ENCODE measurements around the gene PDE11A.
"Not testable (repeated sequence)": the region's sequence is repeated elsewhere in the genome, so short reads cannot be mapped to it uniquely, and the experiment has no call there.

The PDE11A gene

GRCh38 chr2:178074123-178075005 lies 1.8 kb upstream of the PDE11A start:
- DNase-seq: no peak

GRCh38 chr2:178072000-178072382 lies 586 bp downstream of the PDE11A start:
- DNase-seq: no peak

GRCh38 chr2:178070824-178071223 lies 1.8 kb downstream of the PDE11A start:
- DNase-seq: no peak

- no peak for DNase-seq
Observed at GRCh38 chr2:178069551-178069950, 3.0 kb downstream of the PDE11A start.

- DNase-seq: no peak
Observed at GRCh38 chr2:178068823-178069454, 3.6 kb downstream of the PDE11A start.

DNA sequence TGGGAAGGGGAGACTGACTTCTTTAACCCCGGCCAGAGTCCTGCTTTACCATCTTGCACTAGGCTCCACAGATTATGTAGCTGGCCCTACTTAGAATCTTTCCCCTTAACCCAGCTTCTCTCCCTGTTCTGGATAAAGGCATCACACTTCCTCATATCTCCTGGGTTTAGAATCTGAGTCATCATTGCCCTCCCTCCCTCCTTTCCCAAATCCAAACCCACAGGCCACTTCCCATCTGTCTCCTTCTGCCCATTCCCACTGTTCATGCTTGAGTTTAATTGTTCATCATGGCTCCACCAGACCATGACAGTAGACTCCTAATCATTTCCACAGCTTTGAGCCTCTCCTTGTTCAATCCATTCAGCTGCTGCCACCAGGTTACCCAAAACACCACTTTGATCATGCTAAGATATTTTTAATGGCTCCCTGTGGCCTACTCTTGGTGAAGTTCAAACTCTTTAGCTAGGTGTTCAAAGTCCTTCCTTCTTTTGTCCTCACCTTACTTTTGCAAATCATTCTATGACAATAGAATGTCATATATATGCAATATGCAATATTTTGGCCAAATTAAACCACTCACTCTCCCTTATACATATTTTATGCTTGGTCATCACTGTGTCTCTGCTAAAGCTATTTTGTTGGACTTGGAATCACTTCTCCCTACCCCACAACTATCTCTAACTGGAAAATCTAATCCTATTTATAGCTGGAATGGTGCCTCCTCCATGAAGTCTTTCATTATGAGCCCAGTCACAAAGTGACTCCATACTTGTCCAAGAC lies 5.5 kb downstream of the PDE11A start:
- no peak for DNase-seq

DNA sequence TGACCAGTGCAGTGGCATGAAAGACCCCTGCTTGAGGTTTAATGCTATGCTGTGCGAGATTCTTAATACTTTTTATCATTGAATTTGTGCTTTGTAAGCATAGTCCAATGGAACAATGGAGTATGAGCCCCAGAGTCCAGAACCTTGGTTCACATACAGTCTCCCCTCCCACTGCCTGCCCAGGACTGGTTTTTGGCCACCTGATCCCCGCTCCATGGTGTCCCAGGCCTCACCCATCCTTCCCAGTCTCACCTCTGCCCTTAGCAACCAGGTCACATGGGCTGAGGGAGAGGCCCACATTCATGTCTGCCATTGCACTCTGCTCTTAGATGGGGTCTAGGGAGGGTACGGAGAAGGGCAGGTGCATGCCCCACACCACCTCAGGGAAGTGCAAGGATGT lies 6.3 kb downstream of the PDE11A start:
- DNase-seq: no peak

- no peak for DNase-seq
Observed at GRCh38 chr2:178059681-178060080, 12.9 kb downstream of the PDE11A start.

- DNase-seq: no peak
Observed at GRCh38 chr2:178059111-178059510, 13.5 kb downstream of the PDE11A start.

DNA sequence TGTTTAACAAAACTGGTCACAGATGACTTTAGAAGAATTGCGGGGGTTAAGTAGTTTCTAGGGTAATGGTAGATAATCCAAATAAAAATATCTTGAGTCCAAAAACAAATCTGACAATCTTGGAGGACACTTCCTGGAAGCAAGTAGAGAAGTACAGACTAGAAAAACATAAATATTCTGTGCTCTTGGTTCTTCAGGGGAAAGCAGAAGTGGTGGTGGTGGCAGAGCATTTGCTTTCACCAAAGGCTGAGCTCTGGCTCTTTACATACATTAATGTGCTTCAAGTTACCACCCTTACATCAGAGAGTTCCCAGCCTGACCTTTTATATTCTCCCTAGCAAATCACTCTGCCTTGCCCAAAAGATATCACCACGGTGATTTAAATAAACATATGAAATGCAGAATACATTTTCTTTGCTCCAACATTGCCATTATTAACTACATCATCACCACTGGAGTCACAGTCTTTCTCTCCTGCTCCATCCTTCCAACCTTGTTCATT lies 15.3 kb downstream of the PDE11A start:
- no peak for DNase-seq

DNA sequence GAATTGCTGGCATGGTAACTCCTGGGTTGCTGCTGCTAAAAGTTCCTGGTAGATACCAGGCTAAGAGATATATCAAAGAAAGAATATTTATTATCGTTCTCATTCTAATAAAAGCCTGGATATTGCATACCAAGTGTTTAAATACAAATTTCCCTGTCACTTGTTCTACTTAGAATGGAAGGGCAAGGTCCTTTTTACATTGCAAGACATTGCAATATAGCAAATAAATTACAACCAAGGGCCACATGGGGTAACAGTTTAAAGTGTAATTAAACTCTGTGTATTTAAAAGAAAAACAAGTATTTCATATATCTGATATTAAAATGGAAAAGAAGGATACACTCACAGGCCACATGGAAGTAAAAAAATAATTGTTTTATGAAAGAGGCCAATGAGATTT lies 16.2 kb downstream of the PDE11A start:
- DNase-seq: no peak

- DNase-seq: not testable (repeated sequence)
Observed at GRCh38 chr2:178051257-178051656, 21.3 kb downstream of the PDE11A start.

- no peak for DNase-seq
Observed at GRCh38 chr2:178047391-178047790, 25.2 kb downstream of the PDE11A start.

GRCh38 chr2:178044836-178045235 lies 27.7 kb downstream of the PDE11A start:
- no peak for DNase-seq

GRCh38 chr2:178043266-178043665 lies 29.3 kb downstream of the PDE11A start:
- DNase-seq: no peak

DNA sequence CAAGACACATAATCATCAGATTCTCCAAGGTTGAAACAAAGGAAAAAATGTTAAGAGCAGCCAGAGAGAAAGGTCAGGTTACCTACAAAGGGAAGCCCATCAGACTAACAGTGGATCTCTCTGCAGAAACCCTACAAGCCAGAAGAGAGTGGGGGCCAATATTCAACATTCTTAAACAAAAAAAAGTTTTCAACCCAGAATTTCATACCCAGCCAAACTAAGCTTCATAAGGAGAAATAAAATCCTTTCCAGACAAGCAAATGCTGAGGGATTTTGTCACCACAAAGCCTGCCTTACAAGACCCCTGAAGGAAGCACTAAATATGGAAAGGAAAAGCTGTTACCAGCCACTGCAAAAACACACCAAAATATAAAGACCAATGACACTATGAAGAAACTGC lies 39.0 kb downstream of the PDE11A start:
- not testable (repeated sequence) for DNase-seq

DNA sequence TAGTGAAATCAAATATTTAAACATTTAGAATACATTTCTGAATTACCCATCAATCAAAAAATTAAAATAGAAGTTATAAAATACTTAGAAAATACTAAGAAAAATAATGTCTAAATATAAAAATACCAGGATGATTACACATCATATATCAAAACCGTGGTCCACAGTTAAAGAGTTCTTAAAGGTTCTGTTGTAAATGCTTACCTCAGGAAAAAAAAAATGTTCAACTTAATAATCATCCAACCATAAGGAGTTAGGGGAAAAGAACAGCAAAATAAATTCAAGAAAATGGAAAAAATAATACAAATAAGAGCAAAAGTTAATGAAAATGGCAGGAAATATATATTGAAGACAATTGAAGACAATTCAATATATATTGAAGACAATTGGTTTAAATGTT lies 43.2 kb downstream of the PDE11A start:
- no peak for DNase-seq

DNA sequence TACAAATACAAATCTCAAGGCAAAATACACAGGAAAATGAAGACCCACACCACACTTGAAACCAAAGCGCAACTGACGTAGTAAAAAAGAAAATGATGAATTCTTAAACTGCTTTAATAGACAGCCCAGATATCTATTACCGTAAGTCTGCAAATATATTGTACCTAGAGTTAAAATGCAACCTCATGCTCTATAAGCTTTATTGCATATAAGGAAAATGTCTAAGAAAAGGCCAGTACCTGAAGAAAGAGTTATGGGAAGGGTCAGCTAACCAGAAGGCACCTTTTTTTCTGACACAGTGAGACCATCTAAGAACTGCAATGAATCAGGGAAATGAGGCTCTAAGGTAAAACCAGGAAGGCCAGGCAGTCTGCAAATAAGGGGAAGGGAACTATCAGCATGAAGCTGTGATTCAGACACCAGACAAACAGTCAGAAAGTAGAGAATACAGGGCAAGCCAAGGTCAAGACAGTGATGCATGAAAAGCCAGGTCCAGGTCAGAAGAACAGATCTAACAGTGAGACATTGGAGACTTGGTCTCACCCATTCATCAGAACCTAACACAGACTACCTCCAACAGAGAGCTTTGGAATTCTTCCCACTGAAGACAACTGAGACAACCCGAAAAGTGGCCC lies 46.9 kb downstream of the PDE11A start:
- DNase-seq: no peak

- no peak for DNase-seq
Observed at GRCh38 chr2:178018141-178018540, 54.4 kb downstream of the PDE11A start.

GRCh38 chr2:178016612-178017011 lies 56.0 kb downstream of the PDE11A start:
- no peak for DNase-seq

- no peak for DNase-seq
Observed at GRCh38 chr2:178012639-178013038, 59.9 kb downstream of the PDE11A start.

- no peak for DNase-seq
Observed at GRCh38 chr2:178009813-178010212, 62.8 kb downstream of the PDE11A start.

Data from GDM1 (cell line).